ENCODE measurements around the gene CHAF1B. TPM values are rescaled to one million over a fixed set of nuclear protein-coding genes. Genes with fewer than 3 reads are reported as not detected.

The CHAF1B gene
- 1.2 and 1.6 TPM in 2 replicates for total RNA-seq

DNA sequence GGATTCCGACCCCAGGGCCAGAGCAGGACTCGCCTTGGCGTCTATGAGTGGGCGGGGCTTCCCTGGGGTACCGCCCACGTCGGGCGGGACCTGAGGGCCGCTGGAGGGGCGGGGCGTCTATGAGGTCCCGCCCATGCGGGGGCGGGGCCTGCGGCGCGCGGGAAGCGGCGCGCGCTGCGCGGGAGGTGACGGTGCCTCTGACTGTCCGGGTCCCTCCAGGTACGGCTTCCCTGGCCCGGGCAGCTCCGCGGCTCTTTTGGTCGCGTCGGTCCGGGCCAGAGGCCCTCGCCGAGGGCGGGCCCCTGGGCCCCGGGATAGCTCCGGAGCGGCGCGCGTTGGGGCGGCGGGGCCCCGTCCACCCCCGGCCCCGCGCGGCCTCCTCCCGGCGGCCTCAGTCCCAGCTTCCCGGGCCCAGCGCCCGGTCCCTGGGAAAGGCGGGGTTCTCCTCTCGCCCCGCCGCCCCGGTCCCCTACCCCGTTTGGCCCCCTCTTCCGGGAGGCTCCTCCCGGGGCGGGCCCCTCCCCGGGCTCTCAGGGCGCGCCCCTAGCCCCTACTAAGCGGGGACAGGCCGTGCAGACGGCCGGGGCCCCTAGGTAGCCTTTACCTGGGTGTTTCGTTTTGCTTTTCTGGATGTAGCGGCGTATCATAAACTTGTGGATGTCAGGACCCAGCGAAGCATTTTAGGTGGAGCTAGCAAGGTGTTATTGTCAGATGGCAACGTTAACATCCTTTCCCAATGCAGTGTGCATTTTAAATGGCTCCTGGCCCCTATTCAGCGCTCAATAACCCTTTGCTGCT lies at the start of gene CHAF1B:
CHAF1B (plus strand) TSS at position 160 of the 798 bp plus-strand sequence. CDS start 745 bp downstream, outside the sequence.

Other genes starting within 250 kb of the CHAF1B start
- 7.4 and 17.4 TPM in 2 replicates for gene DOP1B, start 228.6 kb upstream of the CHAF1B start, total RNA-seq
- gene MORC3, start 65.2 kb upstream of the CHAF1B start, total RNA-seq: 31.6 and 38.1 TPM in 2 replicates
- 0.26 and 1.1 TPM in 2 replicates for gene CLDN14, start 94.7 kb downstream of the CHAF1B start, total RNA-seq